IMR-90 (cell line): ENCODE measurements around the gene TTBK2. TPM values are rescaled to one million over a fixed set of nuclear protein-coding genes. Genes with fewer than 3 reads are reported as not detected.

Experiments
- ATAC-seq: fragments of 200-7000 bp; cut with Tn5 transposase; 2 replicates; pipeline ENCODE4 v1.9.1; 2020; ENCODE audit warnings: low read depth, mild to moderate bottlenecking, moderate library complexity
- BruUV-seq: library from RNA; stranded (reverse); fragments of 400-500 nt; replicated peaks from 2 replicates; lab custom pipeline; 2021; lab: Mats Ljungman, UMichigan
- CTCF ChIA-PET: fragments of 300-600 bp; formaldehyde crosslinking; extraction: SDS; loops from one replicate; lab custom pipeline; 2021; ENCODE audit warnings: antibody characterized with exemption; lab: Yijun Ruan, JAX
- POLR2A ChIA-PET: fragments of 300-600 bp; sonication (Branson Sonifier 250); formaldehyde crosslinking; loops from one replicate; lab custom pipeline; 2022; ENCODE audit warnings: antibody characterized with exemption; ENCODE audit not compliant: unreplicated experiment; lab: Charles Lee
- DNase-seq: peaks from one replicate; pipeline ENCODE4 v3.0.0; 2013
- H2AFZ ChIP-seq: replicated peaks from 2 replicates; pipeline ENCODE3; 2013; ENCODE audit warnings: low read length, mild to moderate bottlenecking; ENCODE audit not compliant: poor library complexity
- H2AK5ac ChIP-seq: 2 replicates; pipeline ENCODE4 v1.6.1; 2013; ENCODE audit warnings: low read depth, low read length, inconsistent platforms
- H2AK9ac ChIP-seq: replicated peaks from 2 replicates; pipeline ENCODE3; 2013; ENCODE audit warnings: mild to moderate bottlenecking, low read depth, low read length, moderate library complexity; ENCODE audit not compliant: poor library complexity
- H2BK120ac ChIP-seq: 2 replicates; pipeline ENCODE4 v1.6.1; 2013; ENCODE audit warnings: low read depth, low read length, inconsistent platforms
- H2BK15ac ChIP-seq: 3 replicates; pipeline ENCODE4 v1.6.1; 2013; ENCODE audit warnings: low read depth, low read length, inconsistent platforms
- H2BK20ac ChIP-seq: 2 replicates; pipeline ENCODE4 v1.6.1; 2013; ENCODE audit warnings: low read depth, mild to moderate bottlenecking, inconsistent platforms, low read length, moderate library complexity
- H2BK5ac ChIP-seq: 2 replicates; pipeline ENCODE4 v1.6.1; 2013; ENCODE audit warnings: mild to moderate bottlenecking, low read depth, low read length, inconsistent platforms; ENCODE audit not compliant: poor library complexity, severe bottlenecking
- H3K14ac ChIP-seq: replicated peaks from 2 replicates; pipeline ENCODE4 v1.6.1; 2013; ENCODE audit warnings: low read depth, low read length, inconsistent platforms
- H3K18ac ChIP-seq: 2 replicates; pipeline ENCODE4 v1.6.1; 2013; ENCODE audit warnings: low read depth, low read length, control low read depth
- H3K23ac ChIP-seq: 2 replicates; pipeline ENCODE4 v1.6.1; 2013; ENCODE audit warnings: low read depth, low read length, inconsistent platforms
- H3K27ac ChIP-seq: 2 replicates; pipeline ENCODE4 v1.5.1; 2013; ENCODE audit warnings: mild to moderate bottlenecking, control low read depth, low read length; ENCODE audit not compliant: insufficient read depth
- H3K27me3 ChIP-seq: 2 replicates; pipeline ENCODE4 v1.6.1; 2013; ENCODE audit warnings: low read length; ENCODE audit not compliant: control insufficient read depth, insufficient read depth
- H3K36me3 ChIP-seq: 2 replicates; pipeline ENCODE4 v1.6.1; 2013; ENCODE audit warnings: low read length, mixed read lengths; ENCODE audit not compliant: control insufficient read depth, insufficient read depth
- H3K4ac ChIP-seq: 2 replicates; pipeline ENCODE4 v1.6.1; 2013; ENCODE audit warnings: low read depth, low read length, inconsistent platforms
- H3K4me1 ChIP-seq: 2 replicates; pipeline ENCODE4 v1.6.1; 2013; ENCODE audit warnings: low read length, mixed read lengths; ENCODE audit not compliant: control insufficient read depth, insufficient read depth
- H3K4me2 ChIP-seq: 2 replicates; pipeline ENCODE4 v1.6.1; 2013; ENCODE audit warnings: low read depth, mild to moderate bottlenecking, control low read depth, low read length, moderate library complexity
- H3K4me3 ChIP-seq: 2 replicates; pipeline ENCODE4 v1.5.1; 2013; ENCODE audit warnings: low read depth, mild to moderate bottlenecking, control low read depth, low read length, moderate library complexity; ENCODE audit not compliant: insufficient read depth
- H3K56ac ChIP-seq: 2 replicates; pipeline ENCODE4 v1.6.1; 2013; ENCODE audit warnings: low read length, inconsistent platforms; ENCODE audit not compliant: insufficient read depth; ENCODE audit errors: extremely low read depth
- H3K79me1 ChIP-seq, 2 experiments: 2 replicates each; pipeline ENCODE4 v1.6.1; 2013; ENCODE audit warnings: low read length in 2 of 2, inconsistent platforms in 1 of 2, low read depth in 1 of 2
- H3K9ac ChIP-seq: 2 replicates; pipeline ENCODE4 v1.6.1; 2013; ENCODE audit warnings: low read depth, low read length, control low read depth
- H3K9me1 ChIP-seq: 2 replicates; pipeline ENCODE4 v1.6.1; 2013; ENCODE audit warnings: low read length, inconsistent platforms; ENCODE audit not compliant: insufficient read depth
- H3K9me3 ChIP-seq: 2 replicates; pipeline ENCODE4 v1.6.1; 2013; ENCODE audit warnings: low read length; ENCODE audit not compliant: control insufficient read depth, insufficient read depth
- H4K20me1 ChIP-seq: 2 replicates; pipeline ENCODE4 v1.6.1; 2013; ENCODE audit warnings: low read length, inconsistent platforms; ENCODE audit not compliant: insufficient read depth
- H4K5ac ChIP-seq: 2 replicates; pipeline ENCODE4 v1.6.1; 2013; ENCODE audit warnings: mild to moderate bottlenecking, low read depth, low read length, control low read depth
- H4K8ac ChIP-seq, 2 experiments: 2 replicates each; pipeline ENCODE4 v1.6.1; 2013; ENCODE audit warnings: low read depth in 2 of 2, low read length in 2 of 2, control low read depth in 1 of 2, inconsistent platforms in 1 of 2
- H4K91ac ChIP-seq: 2 replicates; pipeline ENCODE4 v1.6.1; 2013; ENCODE audit warnings: low read depth, low read length, inconsistent platforms; ENCODE audit not compliant: insufficient read depth
- BHLHE40 ChIP-seq: fragments of 150-350 bp; IDR thresholded peaks from 2 replicates; pipeline ENCODE4 v1.6.1; 2016; ENCODE audit warnings: mild to moderate bottlenecking, low read depth, low read length
- CEBPB ChIP-seq: IDR thresholded peaks from 2 replicates; pipeline ENCODE4 v1.6.1; 2012; ENCODE audit warnings: low read depth, low read length, improper control_type of control experiment
- CHD1 ChIP-seq: IDR thresholded peaks from 2 replicates; pipeline ENCODE4 v1.6.1; 2012; ENCODE audit warnings: low read depth, low read length, improper control_type of control experiment
- CTCF ChIP-seq: conservative IDR thresholded peaks from 2 replicates; pipeline ENCODE4 v1.5.1; 2012; ENCODE audit warnings: mild to moderate bottlenecking, low read depth, low read length, improper control_type of control experiment
- FOS ChIP-seq: fragments of 150-350 bp; IDR thresholded peaks from 2 replicates; pipeline ENCODE4 v1.6.1; 2016; ENCODE audit warnings: low read depth, low read length
- MAFK ChIP-seq: IDR thresholded peaks from 2 replicates; pipeline ENCODE4 v1.6.1; 2012; ENCODE audit warnings: low read depth, low read length, improper control_type of control experiment
- MAZ ChIP-seq: IDR thresholded peaks from 2 replicates; pipeline ENCODE4 v1.6.1; 2012; ENCODE audit warnings: low read depth, mild to moderate bottlenecking, low read length, improper control_type of control experiment, moderate library complexity, borderline replicate concordance
- MXI1 ChIP-seq: IDR thresholded peaks from 2 replicates; pipeline ENCODE4 v1.6.1; 2012; ENCODE audit warnings: low read depth, mild to moderate bottlenecking, low read length, moderate library complexity, borderline replicate concordance
- NFE2L2 ChIP-seq: fragments of 150-350 bp; IDR thresholded peaks from 2 replicates; pipeline ENCODE4 v1.6.1; 2016; ENCODE audit warnings: low read depth, mild to moderate bottlenecking, low read length
- POLR2A ChIP-seq: IDR thresholded peaks from 2 replicates; pipeline ENCODE4 v1.6.1; 2012; ENCODE audit warnings: mild to moderate bottlenecking, low read depth, low read length
- RAD21 ChIP-seq: IDR thresholded peaks from 2 replicates; pipeline ENCODE4 v1.6.1; 2012; ENCODE audit warnings: low read length, improper control_type of control experiment
- RCOR1 ChIP-seq: IDR thresholded peaks from 2 replicates; pipeline ENCODE4 v1.6.1; 2012; ENCODE audit warnings: mild to moderate bottlenecking, low read length, improper control_type of control experiment; ENCODE audit not compliant: insufficient replicate concordance
- RFX5 ChIP-seq: IDR thresholded peaks from 2 replicates; pipeline ENCODE4 v1.8.0; 2012; ENCODE audit warnings: low read depth, mild to moderate bottlenecking, low read length, moderate library complexity
- SMC3 ChIP-seq: fragments of 150-350 bp; IDR thresholded peaks from 2 replicates; pipeline ENCODE4 v1.6.1; 2016; ENCODE audit warnings: low read depth, mild to moderate bottlenecking, antibody characterized with exemption, low read length, moderate library complexity
- WGBS, 2 experiments: methylation state at CpG; one replicate each; pipeline versions ENCODE4 v1.1.5 to v1.1.7; 2013; ENCODE audit warnings: missing lambda C conversion rate in 2 of 2; ENCODE audit not compliant: insufficient read length in 1 of 2; ENCODE audit errors: extremely low coverage in 2 of 2; 5-methylcytosine and 5-hydroxymethylcytosine counted together
- dilution Hi-C: fragments of 300-500 bp; cut with HindIII; formaldehyde crosslinking; loops from one replicate; pipeline ENCODE4 v1.14.3; 2018; ENCODE audit warnings: low sequenced_read_pairs; ENCODE audit not compliant: unreplicated experiment
- in situ Hi-C: fragments of 300-500 bp; cut with MboI; formaldehyde crosslinking; loops from 3 replicates; pipeline ENCODE4 v1.14.3; 2019; ENCODE audit warnings: low sequenced_read_pairs, inconsistent platforms, mixed read lengths
- intact Hi-C: fragments of 100-400 bp; cut with micrococcal nuclease; formaldehyde crosslinking; loops from 2 replicates; pipeline ENCODE4 v1.10.0; 2022
- polyA plus RNA-seq, 3 experiments: library from polyadenylated mRNA; depleted of rRNA; stranded (reverse); fragments of >200 nt; gene quantifications; 2 replicates each; pipeline ENCODE4 v1.2.3, GENCODE V29; 2012; ENCODE audit warnings: low replicate concordance in 1 of 3
- total RNA-seq: library from RNA; depleted of rRNA; stranded (reverse); fragments of >200 nt; gene quantifications from 2 replicates; pipeline ENCODE4 v1.2.3, GENCODE V29; 2012
- TF ChIP-seq, protein P1 (sequence below): fragments of 150-350 bp; IDR thresholded peaks from 2 replicates; pipeline ENCODE4 v1.6.1; 2017; ENCODE audit warnings: mild to moderate bottlenecking, antibody characterized with exemption, low read length, low read depth
- TF ChIP-seq, protein P2 (sequence below): fragments of 150-350 bp; IDR thresholded peaks from 2 replicates; pipeline ENCODE4 v1.6.1; 2016; ENCODE audit warnings: low read depth, mild to moderate bottlenecking, low read length, moderate library complexity, borderline replicate concordance

Gene TTBK2
- total and polyA plus RNA-seq, 2 of the 4 experiments (the other 2 are of a cell fraction) = 2.4 to 3.2 TPM

DNA sequence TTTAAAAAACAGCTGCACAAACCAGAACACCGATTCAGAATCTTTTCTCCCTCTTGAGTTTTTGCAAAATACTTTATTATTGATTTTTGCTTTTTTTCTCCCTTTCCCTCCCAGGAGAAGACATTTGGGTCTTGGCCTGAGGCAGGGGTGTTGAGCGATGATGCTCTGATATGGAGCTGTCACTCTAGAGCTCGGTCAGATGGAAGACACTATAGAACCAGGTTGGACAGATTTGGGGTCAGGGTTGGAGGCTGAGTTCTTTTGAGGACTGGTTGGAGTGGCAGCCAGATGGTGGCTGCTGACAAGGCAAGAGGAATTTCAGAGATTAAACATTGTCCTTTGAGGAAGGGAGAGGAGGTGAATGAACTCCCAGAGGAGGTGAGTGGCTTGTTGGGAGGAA is 200.5 kb downstream of the TTBK2 start:
- Histone ChIP-seq H3K27me3 (no peaks in the 10 kb centered on the region), H3K4ac (no peak overlapping the region), H3K9me1 (peaks cover 11% of the 10 kb centered on the region; the same call in 1 of the 2 replicates), H2BK120ac (no peak overlapping the region), H2BK20ac (no peak overlapping the region), H3K4me2 (no peak overlapping the region), H3K56ac (no peak overlapping the region), H4K8ac (no peak overlapping the region), H2AK5ac (no peak overlapping the region), H3K14ac (no peak overlapping the region), H3K36me3 (peaks cover 45% of the 10 kb centered on the region), H3K79me1 (peaks cover 6 to 12% of the 10 kb centered on the region in 2 experiments; a peak in 2 of 4 replicates), H4K91ac (no peak overlapping the region), H3K27ac (no peak overlapping the region), H3K9me3 (no peaks in the 10 kb centered on the region), H4K20me1 (no peaks in the 10 kb centered on the region), H2BK15ac (no peak overlapping the region), H2AK9ac (no peak overlapping the region), H3K9ac (no peak overlapping the region), H3K4me1 (peaks cover 4% of the 10 kb centered on the region), H3K4me3 (no peak overlapping the region), H3K23ac (no peak overlapping the region), H3K18ac (no peak overlapping the region), H2BK5ac (no peak overlapping the region), H4K5ac (no peak overlapping the region), H2AFZ (no peak overlapping the region)
- ATAC-seq = no peak
- dilution Hi-C loops (no loop called here), intact Hi-C loops (no loop called here), in situ Hi-C loops (no loop called here)
- 84% methylated on average over 2 of the region's 3 CpGs; no CpG with 5 or more reads in 1 of the 2 experiments for WGBS, 2 experiments
- DNase-seq = no peak
- CTCF ChIA-PET = no interaction called here
- BruUV-seq = no TSS peak
- POLR2A ChIA-PET = no interaction called here
- no peak for TF ChIP-seq POLR2A
- no peak for TF ChIP-seq MXI1
- TF ChIP-seq RFX5 = no peak
- TF ChIP-seq, protein P1, sequence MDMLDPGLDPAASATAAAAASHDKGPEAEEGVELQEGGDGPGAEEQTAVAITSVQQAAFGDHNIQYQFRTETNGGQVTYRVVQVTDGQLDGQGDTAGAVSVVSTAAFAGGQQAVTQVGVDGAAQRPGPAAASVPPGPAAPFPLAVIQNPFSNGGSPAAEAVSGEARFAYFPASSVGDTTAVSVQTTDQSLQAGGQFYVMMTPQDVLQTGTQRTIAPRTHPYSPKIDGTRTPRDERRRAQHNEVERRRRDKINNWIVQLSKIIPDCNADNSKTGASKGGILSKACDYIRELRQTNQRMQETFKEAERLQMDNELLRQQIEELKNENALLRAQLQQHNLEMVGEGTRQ = no peak
- TF ChIP-seq RCOR1 = no peak
- TF ChIP-seq, protein P2, sequence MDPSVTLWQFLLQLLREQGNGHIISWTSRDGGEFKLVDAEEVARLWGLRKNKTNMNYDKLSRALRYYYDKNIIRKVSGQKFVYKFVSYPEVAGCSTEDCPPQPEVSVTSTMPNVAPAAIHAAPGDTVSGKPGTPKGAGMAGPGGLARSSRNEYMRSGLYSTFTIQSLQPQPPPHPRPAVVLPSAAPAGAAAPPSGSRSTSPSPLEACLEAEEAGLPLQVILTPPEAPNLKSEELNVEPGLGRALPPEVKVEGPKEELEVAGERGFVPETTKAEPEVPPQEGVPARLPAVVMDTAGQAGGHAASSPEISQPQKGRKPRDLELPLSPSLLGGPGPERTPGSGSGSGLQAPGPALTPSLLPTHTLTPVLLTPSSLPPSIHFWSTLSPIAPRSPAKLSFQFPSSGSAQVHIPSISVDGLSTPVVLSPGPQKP = no peak
- no peak for TF ChIP-seq BHLHE40
- TF ChIP-seq NFE2L2 = no peak
- no peak for TF ChIP-seq CEBPB
- no peak for TF ChIP-seq CHD1
- TF ChIP-seq SMC3 = no peak
- TF ChIP-seq FOS = no peak
- no peak for TF ChIP-seq RAD21
- TF ChIP-seq CTCF = no peak
- no peak for TF ChIP-seq MAZ
- no peak for TF ChIP-seq MAFK
